HTERT RPE-1 (cell line): ENCODE data around the gene CHST5.

Experiments
- in situ Hi-C: fragments of 300-500 bp; cut with MboI; formaldehyde crosslinking; loops from 4 replicates; pipeline ENCODE4 v1.14.3; 2020; ENCODE audit warnings: low sequenced_read_pairs

The CHST5 gene

GRCh38 chr16:75481475-75481874 is 54.4 kb downstream of the CHST5 start:
- in situ Hi-C loops, result no loop called here

- in situ Hi-C loops, result no loop called here
Observed at GRCh38 chr16:75479421-75479990, 56.4 kb downstream of the CHST5 start.
